Esophagus squamous epithelium (tissue), 5 donors: Measurements from ENCODE around the gene CDC6. TPM values are rescaled to one million over a fixed set of nuclear protein-coding genes. Genes with fewer than 3 reads are reported as not detected.

Experiments used
- DNase-seq: peaks from one replicate; lab custom pipeline; 2025; lab: John Stamatoyannopoulos, UW
- H3K27ac ChIP-seq, 4 donors: fragments of 200-600 bp; sonication (generic); one replicate each; pipeline ENCODE4 v1.5.1; 2016 to 2019; ENCODE audit warnings: mild to moderate bottlenecking in 1 of 4
- H3K27me3 ChIP-seq, 4 donors: fragments of 200-600 bp; sonication (generic); 1 replicate in 3 of 4; 2 replicates in 1 of 4; pipeline versions ENCODE4 v1.5.1 to v1.6.0; 2017 to 2021; ENCODE audit warnings: antibody characterized with exemption in 1 of 4
- H3K36me3 ChIP-seq, 3 donors: fragments of 200-600 bp; sonication (generic); one replicate each; pipeline ENCODE4 v1.5.1; 2016 to 2019
- H3K4me1 ChIP-seq, 3 donors: fragments of 200-600 bp; sonication (generic); one replicate each; pipeline ENCODE4 v1.5.1; 2017 to 2019
- H3K4me3 ChIP-seq, 4 donors: fragments of 200-600 bp; sonication (generic); 1 replicate in 3 of 4; 2 replicates in 1 of 4; pipeline ENCODE4 v1.5.1; 2016 to 2019; ENCODE audit warnings: mild to moderate bottlenecking in 2 of 4, moderate library complexity in 1 of 4
- H3K9me3 ChIP-seq, 3 donors: fragments of 200-600 bp; sonication (generic); one replicate each; pipeline ENCODE4 v1.5.1; 2016 to 2019
- POLR2A ChIP-seq, 4 donors: fragments of 450-650 bp; IDR thresholded peaks; one replicate each; pipeline ENCODE4 v1.6.1; 2017; ENCODE audit warnings: antibody characterized with exemption in 4 of 4, mild to moderate bottlenecking in 4 of 4, moderate library complexity in 3 of 4
- WGBS, 2 donors: methylation state at CpG; one replicate each; pipeline ENCODE4 v1.1.5; 2018; 5-methylcytosine and 5-hydroxymethylcytosine counted together
- intact Hi-C: fragments of 100-400 bp; cut with DNase I; formaldehyde crosslinking; loops from one replicate; pipeline ENCODE4 v1.15.0; 2022
- total RNA-seq, 4 donors: library from RNA; depleted of rRNA; stranded (reverse); fragments of >200 nt; gene quantifications; one replicate each; pipeline ENCODE4 v1.1.0, GENCODE V29; 2016
- TF ChIP-seq, protein P1 (sequence below), 6 experiments: fragments of 450-650 bp in 4 of 6; fragments of 200-600 bp in 2 of 6; sonication (generic) in 2 of 6; IDR thresholded peaks; one replicate each; pipeline ENCODE4 v1.5.1; 2016 to 2019; ENCODE audit warnings: antibody characterized with exemption in 6 of 6, mild to moderate bottlenecking in 4 of 6, moderate library complexity in 4 of 6
- donor health status: DM: yes; HTN: yes; CAD: no.

Gene CDC6
- total RNA-seq, 4 donors from 2014 or later = 2.9 to 17.8 (median 9.8) TPM

DNA sequence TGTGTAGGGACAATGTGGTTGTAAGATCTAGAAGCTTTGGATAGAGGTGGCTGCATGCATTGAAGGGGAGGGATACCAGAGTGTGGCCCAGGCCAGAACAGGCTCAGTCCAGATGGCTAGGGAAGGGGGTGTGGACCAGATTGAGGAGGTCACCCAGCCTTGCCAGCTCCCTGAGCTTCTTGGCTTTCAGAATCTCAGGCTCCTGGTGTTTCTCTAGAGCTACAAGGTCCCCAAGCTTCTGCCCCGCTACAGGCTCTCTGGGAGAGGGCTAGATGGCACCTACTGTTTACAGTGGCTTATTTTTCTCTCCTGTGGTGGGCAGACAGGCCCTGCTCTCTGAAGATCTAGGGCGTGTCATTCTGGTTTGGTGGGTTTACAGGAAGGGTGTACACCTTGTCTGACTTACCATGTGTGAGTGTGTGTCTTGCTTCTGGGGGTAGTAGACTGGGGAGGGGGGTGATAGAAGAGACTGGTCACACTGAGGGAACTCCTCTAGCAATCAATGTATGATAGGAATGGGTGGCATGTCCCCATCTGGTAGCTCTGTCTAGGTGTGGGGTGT, 22.4 kb downstream of the CDC6 start:
- Histone ChIP-seq H3K27me3 (no peaks in the 10 kb centered on the region), H3K4me3 (peak overlapping the region in 2 of 4 donors; percentile 50 to 71), H3K9me3 (no peaks in the 10 kb centered on the region), H3K4me1 (peaks cover 76 to 93% (median 89%) of the 10 kb centered on the region in 3 donors), H3K27ac (peak overlapping the region in 2 of 4 donors; percentile 19 to 78), H3K36me3 (no peaks in the 10 kb centered on the region)
- no CpG with 5 or more reads among the region's 2 CpGs for WGBS, 2 donors
- DNase-seq = no peak
- TF ChIP-seq POLR2A (IDR thresholded peaks at IDR 0.05) = no peak
- TF ChIP-seq, protein P1, sequence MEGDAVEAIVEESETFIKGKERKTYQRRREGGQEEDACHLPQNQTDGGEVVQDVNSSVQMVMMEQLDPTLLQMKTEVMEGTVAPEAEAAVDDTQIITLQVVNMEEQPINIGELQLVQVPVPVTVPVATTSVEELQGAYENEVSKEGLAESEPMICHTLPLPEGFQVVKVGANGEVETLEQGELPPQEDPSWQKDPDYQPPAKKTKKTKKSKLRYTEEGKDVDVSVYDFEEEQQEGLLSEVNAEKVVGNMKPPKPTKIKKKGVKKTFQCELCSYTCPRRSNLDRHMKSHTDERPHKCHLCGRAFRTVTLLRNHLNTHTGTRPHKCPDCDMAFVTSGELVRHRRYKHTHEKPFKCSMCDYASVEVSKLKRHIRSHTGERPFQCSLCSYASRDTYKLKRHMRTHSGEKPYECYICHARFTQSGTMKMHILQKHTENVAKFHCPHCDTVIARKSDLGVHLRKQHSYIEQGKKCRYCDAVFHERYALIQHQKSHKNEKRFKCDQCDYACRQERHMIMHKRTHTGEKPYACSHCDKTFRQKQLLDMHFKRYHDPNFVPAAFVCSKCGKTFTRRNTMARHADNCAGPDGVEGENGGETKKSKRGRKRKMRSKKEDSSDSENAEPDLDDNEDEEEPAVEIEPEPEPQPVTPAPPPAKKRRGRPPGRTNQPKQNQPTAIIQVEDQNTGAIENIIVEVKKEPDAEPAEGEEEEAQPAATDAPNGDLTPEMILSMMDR (IDR thresholded peaks at IDR 0.05) = no peak
- intact Hi-C loops = loop anchor here (10.0 kb wide), 1 partner anchor 245 kb away; no protein-coding TSS in a partner anchor

DNA sequence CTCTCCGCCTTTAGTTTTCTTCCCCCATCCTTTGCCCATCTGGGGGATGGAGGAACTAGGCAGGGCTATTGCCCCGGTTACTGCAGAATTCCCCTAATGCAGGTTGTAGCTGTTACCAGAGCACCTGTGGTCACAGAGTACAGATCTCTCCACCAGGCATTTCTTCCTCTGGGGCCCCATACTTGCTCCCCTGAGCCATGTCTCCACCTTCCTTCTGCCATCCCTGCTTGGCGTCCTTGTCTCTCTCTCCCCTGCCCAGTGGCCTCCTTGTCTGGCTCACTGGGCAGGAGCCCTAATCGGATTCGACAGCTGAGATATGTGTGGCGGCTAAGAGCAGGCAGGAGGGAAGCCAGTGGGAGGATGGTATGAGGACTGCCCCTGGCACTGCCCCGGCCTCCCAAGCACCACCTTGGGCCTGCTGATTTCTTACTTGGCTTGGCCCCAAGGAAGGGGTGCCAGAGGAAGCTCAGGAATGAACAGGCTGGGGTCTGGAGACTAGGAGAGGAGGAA, 23.3 kb downstream of the CDC6 start:
- Histone ChIP-seq H3K4me1 (peaks cover 76 to 100% (median 98%) of the 10 kb centered on the region in 3 donors), H3K9me3 (no peaks in the 10 kb centered on the region), H3K4me3 (no peak overlapping the region), H3K36me3 (no peaks in the 10 kb centered on the region), H3K27me3 (no peaks in the 10 kb centered on the region), H3K27ac (peak overlapping the region; percentile 22 to 78 (median 52))
- TF ChIP-seq, protein P1 (IDR thresholded peaks at IDR 0.05) = no peak
- no peak for TF ChIP-seq POLR2A (IDR thresholded peaks at IDR 0.05)
- WGBS, 2 donors = 57 to 67% methylated on average over 5 to 6 of the region's 7 CpGs
- DNase-seq = no peak
- intact Hi-C loops = no loop called here

DNA sequence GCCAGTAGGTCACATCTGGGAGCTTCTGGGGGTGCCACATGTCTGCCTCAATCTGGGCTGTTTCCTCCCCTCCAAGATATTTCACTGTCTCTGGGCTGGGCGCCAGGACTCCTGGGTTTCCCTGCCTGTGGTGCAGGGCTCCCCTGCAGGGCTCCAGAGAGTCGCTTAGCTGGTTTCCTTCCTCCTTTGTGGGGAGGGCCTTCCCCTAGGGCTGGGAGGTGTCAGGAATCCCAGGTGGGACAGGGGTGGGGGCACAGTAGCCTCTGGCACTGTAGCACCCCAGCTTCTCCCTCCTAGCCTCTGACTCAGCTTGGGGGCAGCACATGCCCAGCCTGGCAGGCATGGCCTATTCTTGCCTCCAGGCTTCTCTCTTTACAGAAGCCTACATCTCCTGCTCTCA, 23.9 kb downstream of the CDC6 start:
- intact Hi-C loops = no loop called here
- Histone ChIP-seq H3K27me3 (no peaks in the 10 kb centered on the region), H3K4me3 (no peak overlapping the region), H3K36me3 (no peaks in the 10 kb centered on the region), H3K9me3 (no peaks in the 10 kb centered on the region), H3K27ac (peak overlapping the region; percentile 22 to 78 (median 52)), H3K4me1 (peaks cover 76 to 100% (median 99%) of the 10 kb centered on the region in 3 donors)
- TF ChIP-seq, protein P1 (IDR thresholded peaks at IDR 0.05) = no peak
- TF ChIP-seq POLR2A (IDR thresholded peaks at IDR 0.05) = no peak
- WGBS, 2 donors = 5% methylated on average over 2 of the region's 2 CpGs; no CpG with 5 or more reads in 1 of the 2 donors
- DNase-seq = no peak

DNA sequence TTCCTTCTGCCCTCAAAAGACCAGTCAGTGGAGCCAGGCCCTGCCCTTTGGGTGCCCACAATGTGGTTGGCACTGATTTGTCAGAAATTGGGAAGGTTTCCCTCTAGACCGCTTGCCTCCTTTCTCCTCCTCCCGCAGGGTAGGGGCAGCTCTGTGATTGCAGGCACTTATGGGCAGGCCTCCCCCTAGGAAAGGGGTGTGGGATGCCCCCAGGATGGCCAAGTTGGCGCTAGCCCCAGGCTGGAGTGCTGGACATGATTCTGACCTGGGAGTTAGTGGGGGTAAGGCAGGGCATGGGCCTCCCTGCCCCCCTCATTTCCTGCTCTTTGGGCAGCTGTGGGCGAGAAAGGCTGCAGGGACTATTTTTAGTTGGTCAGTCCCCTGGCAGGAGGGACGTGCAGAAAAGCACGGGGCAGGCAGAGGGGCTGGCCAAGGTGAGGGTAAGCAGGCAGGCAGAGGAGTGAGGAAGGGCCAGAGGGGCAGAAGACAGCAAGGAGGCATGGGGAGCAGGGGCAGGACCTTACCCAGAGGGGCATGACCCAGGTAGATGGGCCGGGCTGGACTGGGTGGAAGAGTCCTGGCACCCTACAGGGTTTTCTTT, 24.6 kb downstream of the CDC6 start:
- Histone ChIP-seq H3K27ac (peak overlapping the region; percentile 22 to 78 (median 52)), H3K9me3 (no peaks in the 10 kb centered on the region), H3K4me1 (peaks cover 76 to 100% (median 99%) of the 10 kb centered on the region in 3 donors), H3K27me3 (no peaks in the 10 kb centered on the region), H3K36me3 (no peaks in the 10 kb centered on the region), H3K4me3 (peak overlapping the region in 1 of 4 donors; percentile 6)
- TF ChIP-seq POLR2A (IDR thresholded peaks at IDR 0.05) = no peak
- TF ChIP-seq, protein P1 (IDR thresholded peaks at IDR 0.05) = no peak
- DNase-seq = no peak
- intact Hi-C loops = no loop called here
- 29 to 44% methylated on average over 4 to 7 of the region's 7 CpGs for WGBS, 2 donors
